AG09319 (cell line): ENCODE results near the gene RAB8B.

ENCODE experiments used
- DNase-seq: peaks from one replicate; pipeline ENCODE4 v3.0.0-alpha.2; 2010; ENCODE audit warnings: low read depth; ENCODE audit errors: extremely low read depth
- CTCF ChIP-seq: IDR thresholded peaks from 2 replicates; pipeline ENCODE4 v1.5.1; 2011; ENCODE audit warnings: low read depth, mild to moderate bottlenecking, inconsistent platforms, low read length, moderate library complexity

RAB8B gene

GRCh38 chr15:63185206-63185605 is 4.2 kb upstream of the RAB8B start:
- no peak for DNase-seq
- no peak for TF ChIP-seq CTCF

- peak; percentile 39 for DNase-seq
- no peak for TF ChIP-seq CTCF
Observed at GRCh38 chr15:63186065-63186464, 3.3 kb upstream of the RAB8B start.

GRCh38 chr15:63187589-63188226 is 1.7 kb upstream of the RAB8B start:
- no peak for DNase-seq
- TF ChIP-seq CTCF = no peak

GRCh38 chr15:63188247-63188925 is 1.0 kb upstream of the RAB8B start:
- DNase-seq = no peak
- no peak for TF ChIP-seq CTCF

- no peak for DNase-seq
- TF ChIP-seq CTCF = no peak
Observed at GRCh38 chr15:63189941-63190768, 749 bp downstream of the RAB8B start.

GRCh38 chr15:63190769-63191649 is 1.6 kb downstream of the RAB8B start:
- no peak for DNase-seq
- TF ChIP-seq CTCF = no peak
